Upper lobe of left lung (tissue), 6 donors: ENCODE results near the gene MSH3. TPM values are rescaled to one million over a fixed set of nuclear protein-coding genes. Genes with fewer than 3 reads are reported as not detected.

Experiments
- ATAC-seq, 2 donors: fragments of 200-7000 bp; cut with Tn5 transposase; one replicate each; pipeline ENCODE4 v1.9.1; 2022; ENCODE audit warnings: mild to moderate bottlenecking in 2 of 2, moderate library complexity in 2 of 2; ENCODE audit not compliant: low FRiP score in 2 of 2
- DNase-seq, 2 donors: peaks; one replicate each; pipeline ENCODE4 v3.0.0-alpha.2; 2019 to 2020
- H3K27ac ChIP-seq, 4 donors: fragments of 200-600 bp; sonication (generic); one replicate each; pipeline ENCODE4 v1.5.1; 2016 to 2019
- H3K27me3 ChIP-seq, 4 donors: fragments of 200-600 bp; sonication (generic); one replicate each; pipeline ENCODE4 v1.5.1; 2017 to 2019
- H3K36me3 ChIP-seq, 4 donors: fragments of 200-600 bp; sonication (generic); one replicate each; pipeline ENCODE4 v1.5.1; 2016 to 2019
- H3K4me1 ChIP-seq, 4 donors: fragments of 200-600 bp; sonication (generic); one replicate each; pipeline ENCODE4 v1.5.1; 2018 to 2019
- H3K4me3 ChIP-seq, 4 donors: fragments of 200-600 bp; sonication (generic); one replicate each; pipeline ENCODE4 v1.5.1; 2017 to 2019; ENCODE audit warnings: mild to moderate bottlenecking in 2 of 4, moderate library complexity in 1 of 4
- H3K9me3 ChIP-seq, 4 donors: fragments of 200-600 bp; sonication (generic); one replicate each; pipeline ENCODE4 v1.5.1; 2018 to 2019
- EP300 ChIP-seq, 4 donors: sonication (generic); formaldehyde crosslinking; IDR thresholded peaks; one replicate each; pipeline ENCODE4 v1.5.1; 2017; ENCODE audit warnings: antibody characterized with exemption in 4 of 4, control low read depth in 2 of 4
- POLR2A ChIP-seq, 4 donors: fragments of 450-650 bp; IDR thresholded peaks; one replicate each; pipeline ENCODE4 v1.5.1; 2016 to 2017; ENCODE audit warnings: antibody characterized with exemption in 4 of 4, mild to moderate bottlenecking in 2 of 4
- POLR2AphosphoS5 ChIP-seq, 2 donors: sonication (generic); formaldehyde crosslinking; IDR thresholded peaks; one replicate each; pipeline ENCODE4 v1.5.1; 2017; ENCODE audit warnings: antibody characterized with exemption in 2 of 2
- WGBS, 2 donors: methylation state at CpG; one replicate each; pipeline ENCODE4 v1.1.5; 2017 to 2018; 5-methylcytosine and 5-hydroxymethylcytosine counted together
- total RNA-seq, 6 donors: library from RNA; depleted of rRNA in 4 of 6; stranded (reverse); fragments of >200 nt in 4 of 6; gene quantifications; one replicate each; pipeline versions ENCODE4 v1.1.0 to v1.2.1, GENCODE V29; 2016 to 2021
- TF ChIP-seq, protein P1 (sequence below), 6 experiments: fragments of 450-650 bp in 4 of 6; fragments of 200-600 bp in 2 of 6; sonication (generic) in 2 of 6; IDR thresholded peaks; one replicate each; pipeline ENCODE4 v1.5.1; 2016 to 2019; ENCODE audit warnings: antibody characterized with exemption in 6 of 6
- donor health status: DM: no; HTN: no; CAD: no; lungs with moderate emphysema.
- donor health status: DM: no; HTN: yes; CAD: no; lungs with severe emphysema.

MSH3 gene
- total RNA-seq, 6 donors from 2014 or later = 9.0 to 17.3 (median 12.5) TPM

DNA sequence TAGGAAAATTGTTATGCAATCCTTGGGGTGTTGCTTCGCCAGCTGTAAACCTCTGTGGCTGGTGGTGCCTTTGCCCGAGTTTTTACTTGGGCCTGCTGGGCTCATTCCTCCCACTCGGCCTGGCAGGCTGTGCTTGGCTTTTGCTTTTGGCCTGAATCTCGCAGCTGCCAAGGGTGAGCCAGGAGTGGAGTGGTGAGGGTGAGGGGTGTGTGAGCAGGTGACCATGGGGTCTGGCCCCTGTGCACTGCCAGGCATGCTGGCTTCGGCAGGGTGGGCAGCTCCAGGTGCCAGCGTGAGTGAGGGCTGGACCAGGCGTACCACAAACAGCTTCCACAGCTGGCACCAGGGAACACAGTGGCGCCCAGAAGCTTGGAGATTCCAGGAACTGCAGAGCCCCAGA is 12.9 kb downstream of the MSH3 start:
- H3K27me3 ChIP-seq = no peaks in the 10 kb centered on the region
- peaks cover 0 to 7% (median 2%) of the 10 kb centered on the region in 4 donors for H3K4me1 ChIP-seq
- H3K9me3 ChIP-seq = no peaks in the 10 kb centered on the region
- DNase-seq = peak in 1 of 2 donors; percentile 42
- no peak overlapping the region for H3K4me3 ChIP-seq
- TF ChIP-seq EP300 (IDR thresholded peaks at IDR 0.05) (no peak), POLR2AphosphoS5 (IDR thresholded peaks at IDR 0.05) (no peak), POLR2A (IDR thresholded peaks at IDR 0.05) (no peak)
- TF ChIP-seq, protein P1, sequence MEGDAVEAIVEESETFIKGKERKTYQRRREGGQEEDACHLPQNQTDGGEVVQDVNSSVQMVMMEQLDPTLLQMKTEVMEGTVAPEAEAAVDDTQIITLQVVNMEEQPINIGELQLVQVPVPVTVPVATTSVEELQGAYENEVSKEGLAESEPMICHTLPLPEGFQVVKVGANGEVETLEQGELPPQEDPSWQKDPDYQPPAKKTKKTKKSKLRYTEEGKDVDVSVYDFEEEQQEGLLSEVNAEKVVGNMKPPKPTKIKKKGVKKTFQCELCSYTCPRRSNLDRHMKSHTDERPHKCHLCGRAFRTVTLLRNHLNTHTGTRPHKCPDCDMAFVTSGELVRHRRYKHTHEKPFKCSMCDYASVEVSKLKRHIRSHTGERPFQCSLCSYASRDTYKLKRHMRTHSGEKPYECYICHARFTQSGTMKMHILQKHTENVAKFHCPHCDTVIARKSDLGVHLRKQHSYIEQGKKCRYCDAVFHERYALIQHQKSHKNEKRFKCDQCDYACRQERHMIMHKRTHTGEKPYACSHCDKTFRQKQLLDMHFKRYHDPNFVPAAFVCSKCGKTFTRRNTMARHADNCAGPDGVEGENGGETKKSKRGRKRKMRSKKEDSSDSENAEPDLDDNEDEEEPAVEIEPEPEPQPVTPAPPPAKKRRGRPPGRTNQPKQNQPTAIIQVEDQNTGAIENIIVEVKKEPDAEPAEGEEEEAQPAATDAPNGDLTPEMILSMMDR (IDR thresholded peaks at IDR 0.05) = no peak
- H3K36me3 ChIP-seq = peaks cover 0 to 63% (median 16%) of the 10 kb centered on the region in 4 donors
- H3K27ac ChIP-seq = peak overlapping the region in 1 of 4 donors; percentile 71
- peak in 1 of 2 donors; percentile 16 for ATAC-seq
- WGBS, 2 donors = 77 to 86% methylated on average over 4 to 8 of the region's 8 CpGs

DNA sequence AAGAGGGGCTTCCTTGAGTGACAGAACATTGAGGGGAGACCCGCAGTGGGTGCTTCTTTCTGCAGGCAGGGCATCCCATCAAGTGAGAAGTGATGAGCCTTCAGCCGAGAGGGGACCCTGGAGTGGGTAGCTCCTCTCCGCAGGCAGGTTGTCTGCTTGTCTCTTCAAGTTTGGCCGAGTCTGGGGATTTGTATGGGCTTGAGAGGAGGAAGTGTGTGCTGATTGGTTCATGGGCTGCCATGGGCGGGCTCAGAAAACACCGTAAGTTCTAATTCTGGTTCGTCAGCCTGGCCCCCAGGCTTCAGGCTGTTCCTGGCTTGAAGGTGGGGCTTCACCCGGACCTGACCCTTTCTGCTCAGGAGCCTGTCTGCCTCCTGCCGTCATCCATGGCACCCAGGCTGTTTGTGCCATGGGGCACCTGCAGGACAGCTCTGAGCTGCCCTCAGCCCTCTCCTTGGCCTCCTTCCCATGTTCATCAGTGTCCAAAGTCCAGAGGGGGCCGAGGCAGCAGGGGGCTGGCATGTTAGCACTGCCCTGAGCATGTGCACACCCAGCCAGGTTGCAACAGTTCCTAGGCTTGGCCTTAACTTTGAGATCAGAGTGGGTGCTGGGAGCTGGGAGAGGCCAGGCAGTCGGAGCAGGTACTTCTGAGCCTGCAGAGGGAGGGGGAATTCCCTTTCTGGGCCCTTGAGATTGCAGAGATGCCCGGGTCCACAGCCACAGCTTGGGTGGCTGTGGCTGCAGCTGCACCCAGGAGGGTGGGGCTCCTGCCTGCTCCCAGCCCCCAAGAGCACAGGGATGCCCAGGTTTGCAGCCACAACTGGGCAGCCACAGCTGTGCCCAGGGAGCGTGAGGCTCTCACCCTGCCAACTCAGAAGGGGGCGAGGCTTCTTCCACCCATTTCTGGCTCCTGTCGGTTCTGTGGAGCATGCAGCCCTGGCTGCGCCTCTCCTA is 13.8 kb downstream of the MSH3 start:
- peak overlapping the region in 2 of 4 donors; percentile 17 to 40 for H3K4me3 ChIP-seq
- H3K4me1 ChIP-seq = peaks cover 0 to 7% (median 2%) of the 10 kb centered on the region in 4 donors
- DNase-seq = peak; percentile 55 to 82
- peak; percentile 45 to 84 for ATAC-seq
- peak in 1 of 4 donors; percentile 30 for TF ChIP-seq POLR2A (IDR thresholded peaks at IDR 0.05)
- TF ChIP-seq, protein P1 (IDR thresholded peaks at IDR 0.05) = no peak
- WGBS, 2 donors = 65 to 83% methylated on average over 7 to 14 of the region's 16 CpGs
- H3K27ac ChIP-seq = peak overlapping the region in 2 of 4 donors; percentile 31 to 71
- peaks cover 3 to 71% (median 23%) of the 10 kb centered on the region in 4 donors for H3K36me3 ChIP-seq
- no peaks in the 10 kb centered on the region for H3K27me3 ChIP-seq
- no peaks in the 10 kb centered on the region for H3K9me3 ChIP-seq

DNA sequence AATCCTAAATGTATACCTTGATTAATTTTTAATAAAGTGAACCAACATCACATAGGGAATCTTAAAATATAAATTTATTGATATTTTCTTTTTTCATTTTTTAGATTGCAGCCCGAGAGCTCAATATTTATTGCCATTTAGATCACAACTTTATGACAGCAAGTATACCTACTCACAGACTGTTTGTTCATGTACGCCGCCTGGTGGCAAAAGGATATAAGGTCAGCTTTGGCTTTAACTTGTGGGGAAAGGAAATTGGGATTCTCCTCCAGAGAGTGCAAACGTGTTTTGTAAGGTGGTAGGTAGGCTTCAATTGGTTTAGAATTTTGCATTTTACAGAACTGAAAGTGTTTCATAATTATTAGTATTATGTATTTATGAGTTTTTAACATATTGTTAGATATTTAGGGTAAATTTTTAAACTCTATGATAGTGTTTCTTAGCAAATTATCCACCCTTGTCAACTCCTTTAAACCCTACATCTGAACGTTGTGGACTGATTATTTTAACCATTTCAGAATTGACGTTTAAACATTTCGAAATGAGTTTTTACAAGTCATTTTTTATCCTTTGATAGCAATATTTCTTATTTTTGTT is 17.8 kb downstream of the MSH3 start:
- ATAC-seq = peak; percentile 63 to 81
- TF ChIP-seq, protein P1 (IDR thresholded peaks at IDR 0.05) = peak; percentile 57 to 81 (median 74)
- TF ChIP-seq POLR2A (IDR thresholded peaks at IDR 0.05) = no peak
- peaks cover 6 to 78% (median 23%) of the 10 kb centered on the region in 4 donors for H3K36me3 ChIP-seq
- H3K9me3 ChIP-seq = no peaks in the 10 kb centered on the region
- no peak overlapping the region for H3K27ac ChIP-seq
- peaks cover 0 to 7% (median 2%) of the 10 kb centered on the region in 4 donors for H3K4me1 ChIP-seq
- H3K27me3 ChIP-seq = no peaks in the 10 kb centered on the region
- 17 to 27% methylated on average over 7 of the region's 7 CpGs for WGBS, 2 donors
- peak in 1 of 2 donors; percentile 78 for DNase-seq
- no peak overlapping the region for H3K4me3 ChIP-seq

DNA sequence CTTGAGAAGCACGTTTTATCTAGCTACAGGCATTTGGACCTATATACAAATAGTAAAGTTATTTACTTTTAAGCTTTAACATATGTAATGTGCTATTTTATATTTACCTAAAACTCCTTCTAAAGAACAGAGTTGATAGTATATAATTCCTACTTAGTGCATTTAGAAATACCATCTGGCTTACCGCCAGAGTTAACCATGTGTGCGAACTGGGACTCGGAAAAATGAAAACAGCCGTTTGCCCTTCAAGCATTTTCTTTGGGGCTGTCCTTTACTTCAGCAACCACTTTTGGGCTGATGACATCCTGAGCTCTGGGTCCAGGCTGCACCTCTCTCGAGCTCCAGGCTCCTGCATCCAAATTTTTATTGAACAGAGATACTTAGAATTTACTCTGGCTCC is 22.3 kb downstream of the MSH3 start:
- TF ChIP-seq POLR2A (IDR thresholded peaks at IDR 0.05) (no peak), POLR2AphosphoS5 (IDR thresholded peaks at IDR 0.05) (no peak), EP300 (IDR thresholded peaks at IDR 0.05) (no peak)
- TF ChIP-seq, protein P1 (IDR thresholded peaks at IDR 0.05) = no peak
- no peaks in the 10 kb centered on the region for H3K27me3 ChIP-seq
- DNase-seq (no peak), ATAC-seq (no peak)
- no peak overlapping the region for H3K27ac ChIP-seq
- H3K4me3 ChIP-seq = no peak overlapping the region
- WGBS, 2 donors = 68 to 75% methylated on average over 6 of the region's 6 CpGs
- no peaks in the 10 kb centered on the region for H3K4me1 ChIP-seq
- peaks cover 6 to 64% (median 26%) of the 10 kb centered on the region in 4 donors for H3K36me3 ChIP-seq
- H3K9me3 ChIP-seq = no peaks in the 10 kb centered on the region
